GM18861 (cell line): Measurements from ENCODE around the gene FASN.
"Not testable (repeated sequence)": the region's sequence is repeated elsewhere in the genome, so short reads cannot be mapped to it uniquely, and the experiment has no call there.

Experiments used
- ATAC-seq: cut with Tn5 transposase; IDR thresholded peaks from one replicate; pipeline ENCODE4 v1.9.1; 2021; ENCODE audit not compliant: unreplicated experiment

FASN gene

DNA sequence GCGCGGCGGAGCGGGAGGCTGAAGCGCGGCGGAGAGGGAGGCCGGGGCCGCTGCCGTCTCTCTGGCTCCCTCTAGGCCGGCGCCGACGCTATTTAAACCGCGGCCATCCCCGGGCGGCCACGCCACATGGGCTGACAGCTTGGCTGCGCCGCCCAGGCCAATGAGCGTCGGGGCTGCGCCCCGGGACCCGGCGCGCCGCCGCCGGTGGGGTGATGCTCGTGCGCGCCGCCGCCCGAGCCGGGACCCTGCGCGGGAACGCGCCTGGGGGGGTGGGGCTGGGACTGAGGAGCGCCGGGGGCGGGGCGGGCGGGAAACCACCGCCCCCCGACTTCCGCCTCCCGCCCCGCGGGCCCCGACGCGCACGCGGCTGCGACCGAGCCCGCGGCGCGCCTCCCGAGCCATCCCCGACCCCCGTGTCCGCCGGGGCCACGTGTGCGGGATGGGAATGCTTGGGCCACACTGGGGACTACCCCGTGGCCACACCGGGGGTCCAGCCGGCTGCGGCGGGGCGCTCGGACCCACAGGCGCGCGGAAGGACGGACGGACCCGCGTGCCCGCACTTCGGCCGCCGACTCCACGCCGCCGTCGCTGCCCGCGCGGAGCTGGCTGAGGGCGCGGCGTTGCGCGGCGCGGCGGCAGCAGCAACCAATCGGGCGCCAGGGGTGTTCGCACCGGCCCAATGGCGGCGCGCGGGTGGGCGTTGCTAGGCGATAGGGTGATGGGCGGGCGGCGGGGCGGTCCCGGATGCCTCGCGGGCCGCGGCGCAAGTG, at the start of gene FASN:
Gene FASN, minus strand, starts transcription at position 68 of the 770 bp plus-strand sequence. CDS start 1,791 bp downstream, outside the sequence.
- ATAC-seq = peak; percentile 59

DNA sequence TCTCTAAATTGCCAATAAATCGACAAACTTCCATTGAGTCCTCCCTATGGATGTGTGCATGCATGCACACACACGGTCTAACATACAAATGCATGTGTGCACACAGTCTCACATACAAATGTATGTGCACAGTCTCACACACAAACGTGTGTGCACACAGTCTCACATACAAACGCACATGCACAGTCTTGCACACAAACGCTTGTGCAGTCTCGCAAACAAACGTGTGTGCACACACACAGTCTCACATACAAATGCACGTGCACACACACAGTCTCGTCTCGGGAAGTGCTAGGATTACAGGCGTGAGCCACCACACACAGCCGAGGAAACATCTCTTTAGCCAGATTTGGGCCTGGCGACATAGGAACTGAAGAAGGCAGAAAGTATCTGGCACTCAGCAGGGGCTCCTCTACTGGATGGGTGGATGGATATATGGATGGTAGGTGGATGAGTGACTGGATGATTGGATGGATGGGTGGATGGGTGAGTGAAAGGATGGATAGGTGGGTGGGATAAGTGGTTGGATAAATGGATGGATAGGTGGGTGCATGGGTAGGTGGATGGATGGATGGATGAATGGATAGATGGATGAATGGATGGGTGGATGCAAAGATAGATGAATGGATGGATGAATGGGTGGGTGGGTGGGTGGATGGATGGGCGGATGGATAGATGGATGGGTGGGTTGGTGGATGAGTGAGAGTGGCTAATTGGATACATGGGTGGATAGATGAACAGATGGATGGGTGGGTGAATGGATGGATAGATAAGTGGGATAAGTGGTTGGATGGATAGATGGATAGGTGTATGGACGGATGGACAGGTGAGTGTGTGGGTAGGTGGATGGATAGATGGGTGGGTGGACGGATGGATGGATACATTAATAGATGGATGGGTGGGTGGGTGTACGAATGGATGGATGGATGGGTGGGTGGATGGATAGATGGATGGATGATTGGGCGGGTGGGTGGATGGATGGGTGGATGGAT, 48.9 kb upstream of the FASN start:
- no peak for ATAC-seq

DNA sequence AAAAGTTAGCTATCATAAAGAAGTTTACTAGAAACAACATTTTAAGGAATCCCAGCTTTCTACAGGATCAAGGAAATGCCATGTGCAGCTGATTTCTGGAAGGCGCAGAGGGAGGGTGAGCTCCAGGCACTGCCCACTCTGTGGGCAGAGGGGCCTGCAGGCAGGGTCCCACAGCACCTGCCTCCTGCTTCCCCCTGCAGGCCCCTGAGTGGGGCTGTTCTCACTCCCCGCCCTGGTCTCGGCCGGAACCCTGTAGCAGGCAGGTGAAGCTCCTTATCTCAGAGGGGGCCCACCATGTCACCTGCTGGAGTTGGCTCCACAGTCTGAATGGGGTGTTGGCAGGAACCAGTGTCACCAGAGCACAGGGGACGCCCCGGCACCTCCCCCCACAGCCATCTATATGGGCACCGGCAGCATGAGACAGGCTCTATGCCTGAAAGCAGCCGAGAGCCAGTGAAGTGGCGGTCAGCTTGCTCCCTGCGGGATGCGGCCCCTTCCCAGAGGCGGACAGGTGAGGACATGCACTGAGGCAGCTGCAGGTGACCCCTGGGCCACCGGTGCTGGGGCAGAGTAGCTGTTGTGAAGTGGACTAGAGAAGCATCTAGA, 47.6 kb upstream of the FASN start:
- no peak for ATAC-seq

DNA sequence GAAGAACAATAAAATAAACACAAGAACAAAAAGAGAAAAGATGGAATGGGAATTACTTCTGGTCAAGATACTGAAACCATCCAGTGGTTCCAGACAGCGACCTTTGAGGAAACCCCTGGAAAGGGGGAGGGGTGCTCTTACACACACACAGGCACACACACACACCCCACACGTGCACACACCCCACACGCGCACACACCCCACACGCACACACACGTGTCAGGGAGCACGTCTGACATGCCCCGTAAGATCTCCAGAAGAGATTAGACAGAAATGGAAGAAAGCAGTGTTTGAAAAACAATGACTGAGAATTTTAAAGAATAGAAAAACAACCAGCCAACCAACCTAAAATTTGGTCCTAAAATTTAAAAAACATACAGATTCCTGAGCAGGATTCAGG, 45.3 kb upstream of the FASN start:
- ATAC-seq = no peak

DNA sequence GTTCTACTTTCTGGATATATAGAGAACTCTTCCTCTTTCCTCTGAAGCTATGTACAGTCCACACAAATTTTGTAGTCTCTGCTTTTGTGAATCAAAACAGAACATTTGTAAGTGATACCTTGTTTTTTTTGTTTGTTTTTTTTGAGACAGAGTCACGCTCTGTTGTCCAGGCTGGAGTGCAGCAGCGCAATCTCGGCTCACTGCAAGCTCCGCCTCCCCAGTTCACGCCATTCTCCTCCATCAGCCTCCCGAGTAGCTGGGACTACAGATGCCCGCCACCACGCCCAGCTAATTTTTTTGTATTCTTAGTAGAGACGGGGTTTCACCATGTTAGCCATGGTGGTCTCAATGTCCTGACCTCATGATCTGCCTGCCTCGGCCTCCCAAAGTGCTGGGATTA, 41.9 kb upstream of the FASN start:
- ATAC-seq = not testable (repeated sequence)

DNA sequence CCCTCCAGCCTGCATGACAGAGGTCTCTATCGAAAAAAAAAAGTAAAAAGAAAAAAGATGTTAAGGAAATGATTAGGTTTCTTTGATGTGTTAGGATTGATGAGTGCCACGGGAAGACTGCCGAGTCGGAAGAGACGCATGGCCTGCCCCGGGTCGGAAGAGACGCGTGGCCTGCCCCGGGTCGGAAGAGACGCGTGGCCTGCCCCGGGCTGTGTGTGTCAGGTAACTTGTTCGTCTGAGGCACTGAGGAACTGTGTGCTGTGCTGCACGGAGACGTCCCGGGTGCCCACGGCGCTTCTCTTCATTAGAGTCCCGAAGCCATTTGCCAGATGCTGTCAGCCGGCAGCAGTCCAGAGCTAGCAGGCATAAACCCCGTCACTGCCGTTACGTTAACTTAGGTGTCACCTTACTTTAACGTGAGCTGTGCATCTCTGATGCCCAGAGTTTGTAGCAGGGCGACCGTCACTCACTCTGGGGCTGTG, 40.5 kb upstream of the FASN start:
- no peak for ATAC-seq

DNA sequence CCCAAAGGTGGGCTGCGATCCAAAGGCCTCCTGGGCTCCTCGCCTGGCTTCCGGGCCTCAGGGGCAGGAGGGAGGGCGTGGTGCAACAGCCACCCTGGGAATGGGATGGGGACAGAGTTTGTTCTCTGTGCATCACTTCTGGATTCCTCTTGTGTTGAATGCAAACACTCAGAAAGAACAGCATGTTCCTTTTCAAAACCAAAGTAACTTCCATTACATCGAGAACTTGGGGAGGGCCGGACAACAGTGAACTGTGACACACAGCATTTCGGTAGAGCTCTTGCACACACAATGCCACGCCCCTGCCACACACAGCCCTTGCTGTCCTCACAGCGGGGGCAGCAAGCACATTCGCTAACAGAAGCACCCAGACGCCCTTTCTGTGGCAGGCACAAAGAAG, 36.1 kb upstream of the FASN start:
- ATAC-seq = no peak

DNA sequence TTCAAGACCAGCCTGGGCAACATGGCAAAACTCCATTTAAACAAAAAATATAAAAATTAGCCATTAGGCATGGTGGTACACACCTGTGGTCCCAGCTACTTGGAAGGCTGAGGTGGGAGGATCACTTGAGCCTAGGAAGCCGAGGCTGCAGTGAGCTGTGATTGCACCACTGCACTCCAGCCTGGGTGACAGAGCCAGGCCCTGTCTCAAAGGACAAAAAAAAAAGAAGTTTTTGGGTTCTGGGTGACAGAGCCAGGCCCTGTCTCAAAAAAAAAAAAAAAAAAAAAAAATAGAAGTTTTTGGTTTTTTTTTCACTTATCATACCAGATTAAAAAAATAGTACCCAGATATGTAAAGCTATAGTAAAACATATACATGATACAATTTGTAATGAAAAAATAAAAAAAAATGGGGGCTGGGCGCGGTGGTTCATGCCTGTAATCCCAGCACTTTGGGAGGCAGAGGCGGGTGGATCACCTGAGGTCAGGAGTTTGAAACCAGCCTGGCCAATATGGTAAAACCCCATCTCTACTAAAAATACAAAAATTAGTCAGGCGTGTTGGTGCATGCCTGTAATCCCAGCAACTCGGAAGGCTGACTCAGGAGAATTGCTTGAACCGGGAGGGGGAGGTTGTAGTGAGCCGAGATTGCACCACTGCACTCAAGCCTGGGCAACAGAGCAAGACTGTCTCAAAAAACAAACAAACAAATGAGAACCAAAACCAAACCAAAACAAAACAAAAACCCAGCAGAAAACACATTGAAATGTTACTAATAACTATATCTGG, 35.3 kb upstream of the FASN start:
- ATAC-seq = not testable (repeated sequence)

DNA sequence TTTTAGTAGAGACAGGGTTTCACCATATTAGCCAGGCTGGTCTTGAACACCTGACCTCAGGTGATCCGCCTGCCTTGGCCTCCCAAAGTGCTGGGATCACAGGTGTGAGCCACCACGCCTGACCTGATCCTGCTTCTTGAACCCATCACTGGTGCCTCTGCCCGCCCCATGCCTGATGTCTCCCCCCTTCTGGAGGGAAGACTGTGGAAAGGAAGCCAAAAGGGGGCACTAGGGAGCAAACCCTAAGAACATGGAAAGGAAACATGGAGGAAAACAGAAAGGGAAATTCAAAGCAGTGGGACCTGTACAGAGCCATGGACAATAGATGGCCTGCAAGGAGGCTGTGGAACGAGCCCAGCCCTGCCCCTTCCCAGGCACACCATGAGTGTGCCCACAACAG, 31.1 kb upstream of the FASN start:
- ATAC-seq = no peak

DNA sequence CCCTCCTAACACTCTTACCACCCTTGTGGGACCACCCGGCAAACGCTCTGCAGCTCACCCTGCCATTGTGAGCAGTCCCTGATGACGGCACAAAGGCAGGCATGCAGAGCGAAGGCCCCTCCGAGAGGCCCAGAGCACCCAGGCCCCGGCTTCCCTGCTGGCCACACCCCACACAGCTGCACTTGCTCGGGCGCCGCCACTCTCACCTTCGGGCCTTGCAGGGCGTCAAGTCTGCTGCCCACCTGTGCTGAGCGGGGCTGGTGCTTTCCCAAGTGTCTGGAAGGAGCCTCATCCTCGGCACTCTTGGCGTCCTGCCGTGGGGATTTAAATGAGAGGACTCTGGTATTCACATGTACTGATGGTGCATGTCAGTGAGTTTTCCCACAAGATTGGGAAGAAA, 30.3 kb upstream of the FASN start:
- ATAC-seq = no peak

DNA sequence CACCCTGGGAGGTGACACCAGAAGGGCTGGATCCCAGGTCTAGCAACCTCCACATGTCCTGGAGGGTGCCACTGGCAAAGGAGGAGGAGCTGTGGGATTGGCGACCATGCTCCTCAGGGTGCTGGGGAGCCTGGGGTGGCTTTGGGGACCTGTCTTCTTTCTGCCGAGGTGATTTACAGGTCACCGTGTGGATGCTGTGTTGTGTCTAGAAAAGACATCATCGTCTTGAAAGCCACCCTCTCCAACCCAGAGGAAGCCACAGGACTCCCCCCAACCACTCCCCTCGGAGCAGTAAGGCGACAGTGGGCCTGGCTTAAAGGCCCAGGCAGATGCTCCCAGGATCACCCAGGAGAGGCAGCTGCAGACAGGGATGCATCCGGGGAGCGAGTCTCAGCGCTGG, 29.7 kb upstream of the FASN start:
- ATAC-seq = no peak

DNA sequence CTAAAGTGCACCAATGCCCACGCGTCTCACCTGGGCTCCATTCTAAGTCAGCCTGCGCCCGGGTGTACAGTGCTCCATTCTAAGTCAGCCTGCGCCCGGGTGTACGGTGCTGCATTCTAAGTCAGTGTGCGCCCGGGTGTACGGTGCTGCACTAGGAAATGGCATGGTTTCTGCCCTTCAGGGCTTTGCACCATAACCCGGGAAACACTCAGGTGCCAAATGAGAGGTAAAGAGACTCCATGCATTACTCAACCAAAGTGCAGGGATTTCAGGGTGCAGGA, 29.2 kb upstream of the FASN start:
- ATAC-seq = no peak

DNA sequence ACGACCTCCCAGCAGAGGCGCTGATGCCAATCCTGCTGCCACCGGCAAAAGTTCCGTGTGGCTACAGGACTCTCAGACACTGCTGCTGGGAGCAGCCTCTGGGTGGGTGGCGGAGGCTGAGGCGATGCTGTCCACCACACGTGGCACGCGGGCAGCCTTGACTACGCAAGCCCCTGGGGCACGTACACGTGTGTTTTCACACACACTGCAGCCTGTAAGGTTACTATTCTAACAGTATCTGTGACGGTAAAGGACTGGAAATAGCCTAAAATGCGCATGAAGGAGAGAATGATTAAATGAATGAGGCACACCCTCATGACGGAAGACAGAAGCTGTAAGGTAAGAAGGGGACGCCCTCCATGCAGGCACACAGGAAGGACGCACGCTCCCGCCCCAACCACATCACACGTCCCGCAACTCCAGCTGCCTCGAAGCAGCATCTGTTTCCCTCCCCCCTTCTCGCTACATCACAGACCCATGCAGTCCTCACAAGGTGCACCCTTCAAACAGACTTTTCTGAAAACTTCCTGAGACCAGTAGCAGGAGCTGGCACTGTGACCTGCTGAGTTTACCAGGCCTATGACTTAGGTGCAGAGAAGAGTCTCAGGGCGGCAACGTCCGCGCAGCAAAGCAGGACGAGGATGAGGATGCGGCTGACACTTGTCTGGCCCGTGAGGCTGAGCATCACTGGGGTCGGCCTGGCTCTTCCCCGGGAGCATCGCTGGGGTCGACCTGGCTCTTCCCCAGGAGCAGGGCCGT, 28.7 kb upstream of the FASN start:
- ATAC-seq = no peak

DNA sequence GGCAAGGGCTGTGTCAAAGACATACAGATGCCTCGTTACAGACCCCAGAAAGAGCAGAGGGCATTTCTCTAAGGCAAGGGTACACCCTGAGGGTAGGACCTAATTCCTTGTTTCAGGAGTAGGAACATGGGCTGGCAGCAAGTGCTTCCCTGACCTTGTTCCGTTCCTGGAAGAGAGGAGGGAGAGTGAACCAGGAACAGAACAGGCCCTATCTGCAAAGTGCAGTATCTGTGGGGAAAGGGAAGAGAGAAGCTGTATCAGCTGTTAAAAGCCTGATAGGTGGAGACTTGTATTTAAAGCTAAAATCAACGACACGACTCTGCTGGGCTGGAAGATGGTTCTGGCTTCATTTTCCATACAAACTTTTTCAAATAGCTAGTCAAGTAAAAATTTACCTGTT, 26.1 kb upstream of the FASN start:
- no peak for ATAC-seq

DNA sequence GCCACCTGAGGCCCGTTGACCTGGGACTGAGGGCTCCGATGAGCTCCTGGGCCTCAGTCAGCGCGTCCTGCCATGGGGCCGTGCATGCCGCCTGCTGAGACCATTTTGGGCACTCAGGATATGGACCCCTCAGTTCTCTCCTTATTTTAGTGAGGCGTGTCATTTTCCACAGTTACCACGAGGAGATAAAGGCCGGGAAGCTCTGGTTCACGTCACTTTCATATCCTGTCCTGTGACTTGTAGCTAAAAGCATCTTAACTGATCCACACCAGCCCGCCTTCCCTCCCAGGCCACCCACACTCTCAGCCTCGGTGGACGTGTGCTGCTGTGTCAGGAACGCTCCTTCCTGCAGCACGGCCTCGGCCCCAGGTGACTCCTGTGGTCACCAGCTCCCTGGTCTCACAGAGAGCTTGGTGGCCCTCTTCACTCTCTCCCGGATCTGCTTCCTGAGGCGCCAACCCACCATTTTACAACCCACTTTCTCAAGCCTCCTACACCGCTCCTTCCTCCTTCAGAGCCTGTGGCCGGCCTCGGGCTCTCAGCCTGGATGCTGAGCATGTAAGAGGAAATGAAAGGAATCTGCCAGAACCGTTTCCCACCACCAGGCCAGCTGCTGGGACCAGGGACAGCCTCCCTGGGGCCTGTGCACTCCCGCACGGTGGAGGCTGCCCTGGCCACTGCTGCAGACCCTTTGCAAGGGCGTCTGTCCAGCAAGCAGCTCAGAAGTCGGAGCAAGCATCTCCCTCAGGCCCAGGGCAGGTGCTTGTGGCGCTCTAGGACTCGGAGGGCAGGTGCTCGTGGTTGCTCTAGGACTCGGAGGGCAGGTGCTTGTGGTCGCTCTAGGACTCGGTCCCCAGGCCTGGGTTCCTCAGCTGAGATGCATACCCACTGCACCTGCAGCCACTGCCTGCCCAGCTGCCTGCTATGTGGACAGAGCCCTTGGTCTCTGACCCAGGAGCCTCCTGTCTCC, 23.9 kb upstream of the FASN start:
- ATAC-seq = no peak

DNA sequence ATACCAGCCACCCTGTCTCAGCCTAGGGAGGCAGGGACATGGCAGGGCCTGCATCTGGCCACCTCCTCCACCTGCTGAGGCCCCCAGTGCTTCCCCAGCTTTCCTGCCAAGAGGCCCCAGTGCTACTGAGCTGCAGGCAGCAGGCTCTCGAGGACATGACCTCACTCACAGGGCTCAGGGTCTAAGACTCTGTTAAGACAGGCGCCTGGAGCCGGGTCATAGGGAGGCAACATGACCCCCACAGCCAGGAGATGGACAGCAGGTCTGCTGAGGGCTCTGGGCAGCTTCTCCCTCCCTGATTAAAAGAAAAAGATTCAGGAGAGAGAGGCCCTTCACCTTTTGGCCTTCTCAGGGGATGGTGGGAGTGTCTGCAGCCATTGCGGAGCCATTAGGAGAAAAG, 23.2 kb upstream of the FASN start:
- no peak for ATAC-seq

DNA sequence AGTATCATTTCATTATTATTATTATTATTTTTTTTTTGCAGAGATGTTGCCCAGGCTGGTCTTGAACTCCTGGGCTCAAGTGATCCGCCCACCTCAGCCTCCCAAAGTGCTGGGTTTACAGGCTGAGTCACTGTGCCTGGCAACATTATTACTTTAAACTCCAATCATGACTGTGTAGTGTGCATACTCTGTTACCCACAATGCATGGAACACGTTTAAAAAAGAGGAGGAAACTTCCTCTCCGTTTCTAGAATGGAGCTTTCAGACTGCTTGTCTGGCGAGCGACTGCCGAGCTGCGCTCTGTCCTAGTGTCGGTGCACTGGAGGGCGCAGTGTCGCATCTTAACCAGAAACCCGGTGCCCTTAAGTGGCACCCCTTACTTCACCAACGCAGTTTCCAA, 22.1 kb upstream of the FASN start:
- ATAC-seq = no peak

DNA sequence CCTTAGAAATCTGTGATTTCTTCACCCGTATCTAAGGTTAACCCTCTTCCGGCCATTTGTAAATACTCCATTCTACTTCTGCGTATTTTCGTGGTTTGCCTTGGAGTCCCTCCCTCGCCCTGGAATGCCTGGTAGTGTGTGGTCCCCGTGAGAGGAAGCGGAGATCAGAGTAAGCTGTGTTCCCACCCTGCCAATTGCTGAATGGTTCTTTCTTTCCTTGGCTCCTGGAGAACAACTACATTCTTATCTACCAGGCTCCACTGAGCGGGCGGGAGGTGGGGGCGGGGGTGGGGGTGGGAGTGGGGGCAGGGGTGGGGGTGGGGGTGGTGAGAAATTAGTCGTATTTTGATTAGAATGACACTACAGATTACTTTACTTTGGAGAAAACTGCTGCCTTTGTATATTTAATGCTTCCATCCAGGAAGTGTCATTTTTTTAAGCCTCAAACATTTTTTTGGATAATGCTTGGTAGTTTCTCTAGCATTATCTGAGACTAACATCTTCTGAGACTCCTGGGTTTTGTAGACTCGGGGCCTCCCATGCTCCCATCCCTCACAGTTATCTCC, 20.9 kb upstream of the FASN start:
- ATAC-seq = no peak
